A204.1 (cell line): Measurements from ENCODE around the gene GRN.
"Not testable (repeated sequence)": the region's sequence is repeated elsewhere in the genome, so short reads cannot be mapped to it uniquely, and the experiment has no call there.

Source experiments
- FAIRE-seq: peaks from 2 replicates; lab custom pipeline; 2012; peaks lifted over from hg19 to GRCh38; lab: Jason Lieb, UNC

Gene GRN

GRCh38 chr17:44346064-44346844 is 1.2 kb downstream of the GRN start:
- no peak for FAIRE-seq

GRCh38 chr17:44347206-44348055 is 2.3 kb downstream of the GRN start:
- not testable (repeated sequence) for FAIRE-seq

GRCh38 chr17:44348234-44348987 is 3.3 kb downstream of the GRN start:
- FAIRE-seq: no peak

- no peak for FAIRE-seq
Measured at GRCh38 chr17:44348988-44349364, 3.9 kb downstream of the GRN start.

GRCh38 chr17:44349553-44350070 is 4.5 kb downstream of the GRN start:
- FAIRE-seq: no peak

- FAIRE-seq: no peak
Measured at GRCh38 chr17:44350733-44351226, 5.7 kb downstream of the GRN start.

- no peak for FAIRE-seq
Measured at GRCh38 chr17:44351464-44351863, 6.4 kb downstream of the GRN start.

GRCh38 chr17:44351961-44352827 is 7.1 kb downstream of the GRN start:
- FAIRE-seq: no peak

GRCh38 chr17:44352828-44353671 is 7.9 kb downstream of the GRN start:
- no peak for FAIRE-seq

GRCh38 chr17:44353672-44354331 is 8.7 kb downstream of the GRN start:
- no peak for FAIRE-seq

GRCh38 chr17:44354582-44355561 is 9.8 kb downstream of the GRN start:
- FAIRE-seq: no peak

- FAIRE-seq: no peak
Measured at GRCh38 chr17:44355642-44356099, 10.6 kb downstream of the GRN start.

- no peak for FAIRE-seq
Measured at GRCh38 chr17:44356241-44356640, 11.1 kb downstream of the GRN start.

GRCh38 chr17:44358066-44358465 is 13.0 kb downstream of the GRN start:
- FAIRE-seq: no peak

- FAIRE-seq: no peak
Measured at GRCh38 chr17:44359006-44359405, 13.9 kb downstream of the GRN start.

GRCh38 chr17:44359458-44360143 is 14.5 kb downstream of the GRN start:
- FAIRE-seq: no peak

GRCh38 chr17:44360144-44360533 is 15.0 kb downstream of the GRN start:
- FAIRE-seq: no peak

- no peak for FAIRE-seq
Measured at GRCh38 chr17:44360826-44361225, 15.7 kb downstream of the GRN start.
